HG03064 (cell line): ENCODE data around the gene NRAP.
"Not testable (repeated sequence)": the region's sequence is repeated elsewhere in the genome, so short reads cannot be mapped to it uniquely, and the experiment has no call there.

Experiments
- ATAC-seq: cut with Tn5 transposase; IDR thresholded peaks from one replicate; pipeline ENCODE4 v1.9.1; 2021; ENCODE audit warnings: low read depth; ENCODE audit not compliant: unreplicated experiment

The NRAP gene

DNA sequence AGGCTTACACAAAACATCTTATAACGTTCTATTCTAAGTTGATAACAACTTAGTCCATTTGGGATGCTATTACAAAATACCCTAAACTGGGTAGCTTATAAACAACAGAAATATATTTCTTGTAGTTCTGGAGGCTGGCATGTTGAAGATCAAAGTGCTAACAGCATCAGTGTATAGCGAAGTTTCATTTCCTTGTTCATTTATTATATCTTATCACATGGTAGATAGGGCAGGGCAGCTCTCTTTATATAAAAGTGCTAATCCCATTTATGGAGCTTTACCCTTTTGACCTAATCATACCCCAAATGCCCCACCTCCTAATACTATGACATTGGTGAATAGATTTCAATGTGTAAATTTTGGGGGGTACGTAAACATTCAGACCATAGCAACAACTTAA is 22.2 kb upstream of the NRAP start:
- no peak for ATAC-seq

DNA sequence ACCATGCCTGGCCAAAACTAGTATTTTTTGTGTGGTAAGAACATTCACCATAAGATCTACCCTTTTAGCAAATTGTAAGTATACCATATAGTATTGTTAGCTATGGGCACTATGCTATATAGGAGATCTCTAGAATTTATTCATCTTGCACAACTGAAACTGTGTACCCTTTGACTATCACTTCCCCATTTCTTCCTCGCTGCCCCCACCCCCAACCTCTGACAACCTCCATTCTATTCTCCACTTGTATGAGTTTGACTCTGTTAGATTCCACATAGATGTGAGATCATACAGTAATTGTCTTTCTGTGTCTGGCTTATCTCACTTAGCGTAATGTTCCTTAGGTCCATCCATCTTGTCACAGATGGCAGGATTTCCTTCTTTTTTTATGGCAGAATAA is 19.5 kb upstream of the NRAP start:
- no peak for ATAC-seq

DNA sequence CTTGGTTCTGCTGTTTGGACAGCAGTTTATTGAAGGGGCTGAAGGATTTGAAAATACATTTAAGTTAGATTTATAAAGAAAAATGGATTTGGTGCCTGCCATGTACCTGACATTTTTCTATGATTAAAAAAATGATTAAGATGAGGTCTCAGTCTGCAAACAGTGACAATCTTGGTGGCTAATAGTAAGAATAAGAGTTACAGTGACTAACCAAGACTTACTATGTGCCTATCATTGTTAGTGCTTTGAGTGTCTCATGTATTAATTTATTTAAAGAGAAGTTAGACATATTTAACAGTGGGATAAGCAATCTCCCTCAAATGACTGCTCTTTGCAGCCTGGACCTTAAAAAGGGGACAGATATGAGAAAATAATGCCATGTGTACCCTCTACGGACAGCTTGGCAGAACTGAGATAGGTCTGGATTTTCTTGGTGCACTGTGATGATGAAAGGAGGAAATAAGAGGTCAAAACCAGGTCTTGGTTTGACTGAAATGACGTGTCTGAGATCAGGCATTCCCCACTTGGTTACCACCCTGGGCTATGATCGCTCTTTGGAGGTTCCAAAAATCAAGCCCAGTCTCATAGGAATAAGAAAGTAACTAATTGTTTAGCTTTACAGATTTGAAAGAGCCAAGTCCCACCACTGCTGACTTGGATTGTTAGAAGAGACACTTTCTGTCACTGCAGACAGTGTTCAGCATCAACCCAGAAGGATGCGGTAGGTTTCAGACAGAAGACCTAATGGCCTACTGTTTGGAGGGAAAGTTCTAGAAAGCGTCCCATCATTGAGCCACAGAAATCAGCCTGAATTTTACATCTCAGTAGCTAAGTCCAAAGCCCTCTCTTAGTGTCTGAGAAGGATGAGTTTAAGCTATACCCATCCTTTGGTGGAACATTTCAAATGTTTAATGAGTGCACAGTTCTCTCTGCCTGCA is 18.0 kb upstream of the NRAP start:
- peak; percentile 58 for ATAC-seq

DNA sequence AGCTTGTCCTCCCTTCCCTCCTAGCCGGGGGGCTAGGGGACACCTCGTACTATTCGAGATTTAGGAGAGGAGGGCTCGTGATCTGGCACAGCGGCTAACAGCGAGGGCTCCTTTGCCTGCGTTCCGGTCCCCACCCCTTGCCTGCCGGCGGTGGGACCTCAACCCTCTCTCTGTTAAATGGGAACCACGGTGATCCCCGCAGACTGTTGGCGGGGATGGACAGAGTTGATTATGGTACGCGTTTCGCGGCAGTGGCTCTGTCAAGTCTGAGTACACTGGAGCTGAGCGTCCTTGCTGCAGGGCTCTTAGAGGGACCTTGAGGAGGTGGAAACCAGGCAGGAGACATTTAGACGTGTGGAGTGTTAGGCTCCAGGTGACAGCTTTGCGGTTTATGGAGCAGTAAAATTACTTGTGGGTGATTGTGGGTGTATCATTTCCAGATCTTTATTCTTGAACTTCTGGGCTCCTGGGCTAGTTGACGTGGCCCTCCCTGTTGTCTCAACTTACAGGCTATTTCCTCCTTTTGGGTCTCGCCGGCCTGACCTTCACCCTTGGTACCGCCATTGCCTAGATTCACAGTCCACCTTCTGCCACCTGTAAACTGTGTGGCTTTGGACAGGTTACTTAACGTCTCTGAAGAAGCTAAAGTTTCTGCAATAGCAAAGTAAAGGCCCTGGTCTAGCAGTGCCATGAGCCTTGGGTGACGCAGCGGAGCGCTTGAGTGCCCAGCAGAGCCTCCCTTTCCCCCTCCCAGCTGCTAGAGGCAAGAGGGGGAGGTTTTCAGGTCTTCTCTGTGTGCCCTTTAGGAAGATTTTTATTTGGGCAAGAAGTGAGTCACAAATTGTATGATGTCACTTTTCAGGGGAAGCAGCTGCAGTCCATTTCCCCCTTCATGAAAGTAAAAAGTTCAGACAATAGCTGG is 16.6 kb upstream of the NRAP start:
- peak; percentile 27 for ATAC-seq

DNA sequence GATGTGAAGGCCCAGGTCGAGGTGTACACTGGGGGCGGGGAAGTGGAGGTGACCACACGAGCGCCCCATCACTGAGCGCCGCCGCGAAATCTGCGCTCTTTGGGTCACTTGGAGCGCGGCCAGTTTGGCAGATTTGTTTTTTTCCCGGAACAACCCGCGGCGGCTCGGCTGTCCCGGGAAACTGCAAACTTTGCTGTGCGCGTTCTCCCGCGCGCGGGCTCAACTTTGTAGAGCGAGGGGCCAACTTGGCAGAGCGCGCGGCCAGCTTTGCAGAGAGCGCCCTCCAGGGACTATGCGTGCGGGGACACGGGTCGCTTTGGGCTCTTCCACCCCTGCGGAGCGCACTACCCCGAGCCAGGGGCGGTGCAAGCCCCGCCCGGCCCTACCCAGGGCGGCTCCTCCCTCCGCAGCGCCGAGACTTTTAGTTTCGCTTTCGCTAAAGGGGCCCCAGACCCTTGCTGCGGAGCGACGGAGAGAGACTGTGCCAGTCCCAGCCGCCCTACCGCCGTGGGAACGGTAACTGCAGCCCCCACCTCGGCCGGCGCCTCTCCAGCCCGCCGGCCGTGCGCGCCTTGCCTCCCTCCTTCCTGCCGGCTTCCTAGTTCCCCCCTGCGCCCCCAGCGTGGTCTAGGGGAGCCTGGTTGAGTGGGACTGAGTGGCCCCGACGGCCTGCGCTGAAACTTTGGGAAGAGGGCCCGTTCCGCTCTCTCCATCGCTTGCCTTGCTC is 15.8 kb upstream of the NRAP start, which contains the start of gene CASP7:
CASP7 (plus strand) TSS at position 450 of the 727 bp plus-strand sequence. CDS start 17,582 bp downstream, outside the sequence.
- peak; percentile 57 for ATAC-seq

DNA sequence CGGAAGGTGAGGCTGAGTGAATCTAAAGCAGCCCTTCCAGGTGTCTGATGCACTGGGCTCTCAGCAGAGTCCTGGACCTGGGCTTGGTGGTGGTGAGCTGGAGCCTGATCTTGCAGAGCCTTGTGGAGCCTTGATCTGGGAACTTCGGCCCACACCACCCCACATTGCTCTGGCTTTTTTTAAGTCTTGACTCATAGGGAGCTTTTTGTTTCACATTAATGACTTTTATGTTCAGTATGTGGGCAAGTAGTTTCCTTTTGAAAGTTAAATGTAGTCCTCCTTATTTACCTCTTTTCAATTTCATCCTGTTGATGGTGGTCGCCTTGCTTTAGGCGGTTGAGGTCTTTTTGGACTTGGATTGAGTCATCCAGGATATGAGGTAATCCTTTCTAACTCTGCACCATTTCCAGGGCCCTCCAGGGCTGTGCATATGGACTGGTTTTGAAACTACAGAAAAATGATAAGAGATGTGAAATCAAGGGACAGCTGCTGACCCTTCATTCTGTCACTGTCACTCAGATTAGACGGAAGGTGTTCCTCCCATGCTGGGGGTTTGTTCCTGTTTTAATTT is 2.9 kb upstream of the NRAP start:
- ATAC-seq, result peak; percentile 70

DNA sequence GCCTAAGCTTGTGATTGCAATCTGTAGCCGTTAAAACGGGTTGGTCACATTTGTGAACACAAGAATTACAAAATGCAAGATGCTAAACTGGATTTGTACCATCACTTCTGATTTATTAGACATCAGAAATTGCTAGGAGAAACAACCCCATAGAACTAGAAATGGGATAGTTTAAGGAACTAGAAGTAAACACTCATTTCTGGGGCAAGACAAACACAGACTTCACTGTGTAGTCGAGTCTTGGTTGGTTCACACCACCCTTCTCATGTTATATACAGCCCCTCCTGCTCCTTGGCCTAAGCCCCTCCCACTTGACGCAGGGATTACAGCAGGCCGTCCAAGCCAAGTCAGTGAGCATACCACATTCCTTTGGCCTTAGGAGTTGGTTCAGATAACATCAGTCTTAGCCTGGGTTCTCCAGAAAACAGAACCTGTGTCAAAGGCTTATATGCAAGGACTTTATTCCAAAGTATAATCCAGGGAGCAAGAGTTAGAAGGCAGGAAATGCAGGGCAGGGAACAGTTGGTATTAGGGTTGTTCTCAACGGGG is 2.0 kb upstream of the NRAP start:
- no peak for ATAC-seq

DNA sequence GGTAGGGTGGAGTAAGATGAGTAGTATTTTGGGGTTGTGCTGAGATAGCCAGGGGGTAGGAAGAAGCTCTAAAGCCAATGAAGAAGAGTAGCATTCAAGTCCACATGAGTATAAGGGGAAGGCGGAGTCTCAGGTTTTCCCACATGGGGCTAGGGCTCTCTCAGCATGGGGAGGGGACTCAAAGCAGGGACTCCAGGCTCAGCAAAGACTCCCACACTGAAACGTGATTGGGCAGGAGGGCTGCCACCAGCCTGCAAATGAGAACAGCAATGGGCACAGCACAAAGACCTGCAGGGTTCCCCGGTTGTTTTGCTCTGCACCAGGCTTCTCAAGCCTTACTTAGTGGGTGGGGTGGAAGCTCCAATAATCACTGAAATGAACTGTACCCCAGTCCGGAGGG is 1.5 kb upstream of the NRAP start:
- ATAC-seq, result no peak

DNA sequence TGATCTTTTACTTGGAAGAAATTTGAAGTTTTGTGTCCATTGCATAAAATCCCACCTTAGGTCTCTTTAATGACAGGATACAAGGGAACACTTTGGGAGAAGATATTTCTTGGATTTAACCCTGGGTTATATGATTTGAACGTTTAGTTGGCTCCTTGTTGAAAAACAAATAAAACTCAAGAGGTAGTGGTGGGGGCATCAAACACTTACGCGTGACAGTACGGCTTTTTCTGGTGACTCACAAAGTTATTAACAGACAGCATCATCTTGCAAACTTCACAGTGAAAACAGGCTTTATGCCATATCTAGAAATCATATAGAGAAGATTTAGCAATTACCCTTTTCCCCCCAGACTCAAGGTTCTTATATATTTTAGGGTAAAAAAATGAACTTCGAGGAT is 699 bp downstream of the NRAP start:
- ATAC-seq, result no peak

DNA sequence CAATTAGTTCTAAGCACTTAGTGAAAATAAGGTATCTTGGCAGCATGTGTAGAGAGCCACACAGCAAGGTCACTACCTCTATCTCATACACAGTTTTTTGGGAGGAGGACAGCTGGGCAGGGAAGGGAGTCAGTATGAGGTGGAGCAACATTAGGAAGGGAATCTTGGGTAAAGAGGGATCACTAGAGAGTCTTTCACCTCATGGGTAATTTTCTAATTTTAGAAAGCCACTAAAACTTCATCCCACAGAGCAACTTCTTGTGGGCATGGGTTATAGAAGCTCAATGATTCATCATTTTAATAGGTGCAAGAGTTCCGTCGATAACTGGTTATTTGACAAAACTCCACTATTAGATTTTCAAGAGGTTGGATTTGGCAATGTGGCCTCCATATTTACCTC is 2.5 kb downstream of the NRAP start:
- no peak for ATAC-seq

DNA sequence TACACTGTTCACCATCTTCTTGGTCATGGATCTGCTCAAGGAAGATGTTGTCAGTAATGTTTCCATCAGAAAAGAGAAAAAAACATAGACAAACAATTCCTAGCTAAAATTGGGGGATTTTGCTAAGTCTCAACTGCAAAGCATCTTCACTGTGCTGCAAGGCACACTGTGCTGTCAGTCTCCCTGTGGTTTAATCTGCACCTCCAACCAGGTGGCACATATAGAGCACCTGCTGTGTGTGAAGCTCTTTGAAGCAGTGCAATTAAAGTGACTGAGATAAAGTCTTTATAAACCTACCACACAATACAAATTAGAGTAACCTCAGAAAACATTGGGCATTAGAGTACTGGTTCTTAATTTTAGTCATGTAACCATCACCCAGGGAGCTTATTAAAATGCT is 6.3 kb downstream of the NRAP start:
- ATAC-seq, result no peak

DNA sequence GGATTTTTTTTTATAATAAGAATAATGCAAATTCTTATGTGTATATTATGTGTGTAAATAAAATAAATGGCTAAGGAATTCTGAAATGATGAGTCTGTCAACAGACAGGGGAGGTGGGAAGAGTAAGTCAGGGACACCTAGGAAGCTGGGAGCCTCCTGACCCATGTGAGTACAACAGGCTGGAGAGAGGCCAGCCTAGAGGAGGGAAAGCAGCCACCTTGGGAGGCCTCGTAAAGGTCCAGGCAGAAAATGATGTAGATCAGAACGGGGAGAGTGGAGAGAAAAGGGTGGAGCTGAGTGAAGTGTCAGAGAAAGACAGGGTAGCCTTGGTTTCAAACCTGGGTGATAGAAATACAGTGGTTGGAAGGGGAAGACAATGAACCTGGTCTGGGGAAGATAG is 6.9 kb downstream of the NRAP start:
- no peak for ATAC-seq

DNA sequence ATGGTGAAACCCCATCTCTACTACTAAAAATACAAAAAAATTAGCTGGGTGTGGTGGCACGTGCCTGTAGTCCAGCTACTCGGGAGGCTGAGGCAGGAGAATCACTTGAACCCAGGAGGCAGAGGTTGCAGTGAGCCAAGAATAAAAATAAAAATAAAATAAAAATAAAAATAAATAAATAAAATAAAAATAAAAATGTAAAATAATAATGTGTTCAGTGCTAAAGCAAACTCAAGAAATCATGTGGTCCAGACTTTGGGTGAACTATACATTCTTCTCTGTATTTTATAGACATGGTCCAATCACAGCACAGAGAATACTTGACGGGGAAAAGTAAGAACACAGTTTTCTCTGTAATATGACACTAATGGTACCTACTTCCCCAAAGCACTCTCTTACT is 11.4 kb downstream of the NRAP start:
- not testable (repeated sequence) for ATAC-seq

DNA sequence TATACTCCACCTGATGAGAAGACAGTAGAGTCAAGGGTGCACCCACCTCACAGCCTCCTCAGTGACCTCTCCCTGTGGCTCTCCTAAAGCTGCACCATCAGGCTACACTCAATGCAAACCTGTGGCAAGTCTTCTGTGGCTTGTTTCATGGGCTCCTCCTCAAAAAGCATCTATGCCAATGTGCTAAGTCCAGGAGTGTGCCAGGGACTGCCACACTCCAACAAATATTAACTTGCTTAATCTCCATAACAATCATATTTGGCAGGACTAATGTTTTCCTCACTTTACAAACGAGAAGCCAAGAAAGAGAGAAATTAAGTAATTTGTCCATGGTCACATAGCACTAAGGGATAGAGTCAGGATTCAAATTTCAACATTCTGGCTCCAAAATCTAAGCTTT is 11.9 kb downstream of the NRAP start:
- ATAC-seq, result no peak

DNA sequence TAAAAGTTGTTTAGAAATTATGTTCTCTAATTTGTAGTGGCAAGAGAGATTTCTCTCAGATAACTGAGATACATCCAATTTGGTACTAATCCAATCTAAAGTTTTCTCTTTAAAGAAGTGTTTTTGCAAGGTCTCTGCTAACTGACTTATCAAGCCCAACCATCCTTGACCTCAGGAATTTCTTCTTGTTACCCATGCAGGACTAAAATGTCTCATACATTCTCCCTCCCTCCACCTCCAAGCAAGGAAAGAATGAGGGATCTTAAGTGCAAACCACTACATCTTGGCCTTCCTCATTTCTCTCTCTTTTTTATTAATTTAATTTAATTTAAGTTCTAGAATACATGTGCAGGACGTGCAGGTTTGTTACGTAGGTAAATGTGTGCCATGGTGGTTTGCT is 12.8 kb downstream of the NRAP start:
- no peak for ATAC-seq

DNA sequence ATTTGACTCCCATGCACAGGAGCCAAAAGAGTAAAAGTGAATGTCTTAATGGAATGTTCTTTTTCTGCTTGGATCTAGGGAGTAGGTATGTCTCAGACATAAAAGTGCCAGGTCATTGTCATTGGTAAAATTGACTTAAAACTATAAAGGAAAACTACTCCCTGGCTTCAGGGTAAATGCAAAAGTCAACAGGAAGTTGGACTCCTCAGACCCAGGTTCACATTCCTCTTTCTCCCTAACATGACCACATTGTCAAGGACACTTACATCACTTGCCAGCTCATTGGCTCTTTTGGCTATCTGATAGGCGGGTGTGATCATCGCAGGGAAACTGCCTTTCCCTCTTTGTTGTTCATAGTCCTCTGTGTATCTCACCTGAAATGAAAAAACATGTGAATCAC is 13.7 kb downstream of the NRAP start:
- no peak for ATAC-seq

DNA sequence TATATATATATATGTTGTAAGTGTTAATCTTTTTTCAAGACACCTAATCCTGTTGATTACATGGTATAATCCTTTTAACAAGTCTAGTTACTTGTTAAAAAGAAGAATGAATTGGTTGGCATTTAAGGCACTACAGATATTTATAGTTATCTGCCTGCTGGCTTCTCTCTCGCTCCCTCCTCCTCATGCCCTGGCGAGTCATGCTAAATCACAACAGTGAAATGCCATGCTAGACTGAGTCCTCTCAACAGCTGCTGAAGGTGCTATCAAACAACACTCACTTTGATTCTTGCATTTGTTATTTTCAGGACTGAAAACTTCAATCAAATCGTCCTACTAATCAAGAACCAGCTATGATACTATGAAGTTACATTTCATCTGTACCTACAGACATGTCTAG is 15.4 kb downstream of the NRAP start:
- ATAC-seq, result no peak

DNA sequence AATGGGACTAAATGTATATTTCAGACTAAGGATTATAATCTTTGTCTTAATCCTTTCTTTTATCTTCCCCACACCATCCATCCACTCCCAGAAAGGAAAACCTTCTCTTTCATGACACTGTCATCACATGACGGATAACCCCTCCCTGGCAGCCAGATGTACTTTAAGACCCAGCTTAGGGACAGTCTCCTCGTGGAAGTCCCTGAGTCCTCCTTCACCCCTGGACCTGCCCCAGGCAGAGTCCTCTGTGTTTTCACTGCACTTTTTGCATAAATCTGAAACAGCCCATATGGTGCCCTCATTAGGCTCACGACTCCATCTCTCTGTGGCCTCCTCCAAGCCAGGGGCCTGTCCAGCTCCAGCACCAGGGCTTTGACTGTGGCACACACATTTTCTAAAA is 16.0 kb downstream of the NRAP start:
- no peak for ATAC-seq

DNA sequence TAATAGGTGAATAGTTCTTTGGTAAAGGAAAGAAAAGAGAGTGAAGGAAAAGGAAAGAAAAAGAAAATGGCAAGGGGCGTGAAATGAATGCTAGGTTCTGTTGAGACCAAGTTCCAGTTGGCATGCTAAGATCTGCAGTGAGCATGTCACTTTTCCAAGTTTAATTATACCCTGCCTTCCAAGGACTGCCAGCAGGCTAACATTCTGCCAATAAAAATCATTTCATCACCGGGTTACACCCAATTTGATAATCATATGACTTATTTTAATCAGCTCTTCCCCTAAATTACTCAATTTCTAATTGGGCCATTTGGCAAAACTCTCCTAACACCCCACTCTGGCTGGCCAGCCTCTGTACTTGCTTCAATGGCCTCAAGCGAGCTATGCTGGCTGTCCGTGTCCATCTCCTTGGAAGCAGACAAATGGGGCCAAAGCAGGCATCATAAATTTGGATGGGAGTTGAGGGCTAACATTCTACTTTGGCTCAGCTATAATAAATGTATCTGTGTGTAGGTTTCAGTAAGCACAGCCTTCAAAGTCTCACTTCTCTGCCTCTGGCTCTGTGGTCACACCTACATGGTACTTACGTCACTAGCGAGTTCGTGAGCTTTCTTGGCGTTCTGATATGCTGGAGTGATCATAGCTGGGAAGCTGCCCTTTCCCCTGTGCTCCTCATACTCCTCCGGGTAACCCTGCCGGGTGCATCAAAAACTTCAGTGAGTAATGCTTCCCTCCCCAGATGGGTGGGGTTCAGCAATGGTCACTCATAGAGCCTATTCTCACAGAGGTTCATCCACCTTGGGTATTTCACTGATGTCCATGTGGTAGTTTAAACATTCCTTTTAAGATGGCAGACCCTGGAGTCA is 17.3 kb downstream of the NRAP start:
- no peak for ATAC-seq
